Lower leg skin (tissue), 4 donors: Measurements from ENCODE around the gene USP46. TPM values are rescaled to one million over a fixed set of nuclear protein-coding genes. Genes with fewer than 3 reads are reported as not detected.

Experiments
- DNase-seq, 2 donors: peaks; one replicate each; pipeline ENCODE4 v3.0.0-alpha.2; 2019; ENCODE audit warnings: low spot score in 2 of 2
- H3K4me3 ChIP-seq: fragments of 200-600 bp; sonication (generic); 2 replicates; pipeline ENCODE4 v1.5.1; 2017; ENCODE audit warnings: mild to moderate bottlenecking, low read depth; ENCODE audit not compliant: poor library complexity, severe bottlenecking
- POLR2A ChIP-seq, 2 donors: fragments of 450-650 bp; IDR thresholded peaks; one replicate each; pipeline ENCODE4 v1.6.1; 2016 to 2017; ENCODE audit warnings: antibody characterized with exemption in 2 of 2, mild to moderate bottlenecking in 1 of 2, moderate library complexity in 1 of 2
- WGBS, 2 donors: methylation state at CpG; one replicate each; pipeline ENCODE4 v1.1.5; 2018; 5-methylcytosine and 5-hydroxymethylcytosine counted together
- intact Hi-C: fragments of 100-400 bp; cut with DNase I; formaldehyde crosslinking; loops from one replicate; pipeline ENCODE4 v1.15.0; 2023; ENCODE audit warnings: low total_unique reads
- total RNA-seq, 4 donors: library from RNA; depleted of rRNA; stranded (reverse); fragments of >200 nt; gene quantifications; one replicate each; pipeline ENCODE4 v1.1.0, GENCODE V29; 2016
- TF ChIP-seq, protein P1 (sequence below), 3 donors: fragments of 450-650 bp; IDR thresholded peaks; one replicate each; pipeline ENCODE4 v1.5.1; 2016; ENCODE audit warnings: antibody characterized with exemption in 3 of 3, mild to moderate bottlenecking in 3 of 3, moderate library complexity in 2 of 3

Gene USP46
- total RNA-seq, 4 donors from 2014 or later: 7.5 to 16.7 (median 12.5) TPM

DNA sequence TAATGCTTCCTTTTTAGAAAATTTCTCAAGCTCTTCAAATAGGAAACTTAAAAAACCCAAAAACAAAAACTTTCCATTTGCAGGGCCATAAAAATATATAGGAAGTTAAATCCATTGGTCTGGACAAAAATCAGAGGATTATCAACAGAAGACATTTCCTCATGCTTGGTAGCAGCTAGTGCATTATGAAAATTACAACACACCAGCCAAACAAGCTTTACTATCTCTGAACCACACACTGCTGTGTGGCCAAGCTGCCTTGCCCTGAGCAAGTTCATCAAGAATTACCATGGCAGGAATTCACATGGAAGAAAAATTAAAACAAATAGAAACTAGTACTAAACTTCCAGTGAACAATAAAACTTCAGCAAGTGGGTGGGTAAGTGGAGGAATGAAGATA, 3.6 kb downstream of the USP46 start:
- DNase-seq: no peak
- intact Hi-C loops: loop anchor here (10.0 kb wide), 1 partner anchor 59 kb away; no protein-coding TSS in a partner anchor
- TF ChIP-seq, protein P1, sequence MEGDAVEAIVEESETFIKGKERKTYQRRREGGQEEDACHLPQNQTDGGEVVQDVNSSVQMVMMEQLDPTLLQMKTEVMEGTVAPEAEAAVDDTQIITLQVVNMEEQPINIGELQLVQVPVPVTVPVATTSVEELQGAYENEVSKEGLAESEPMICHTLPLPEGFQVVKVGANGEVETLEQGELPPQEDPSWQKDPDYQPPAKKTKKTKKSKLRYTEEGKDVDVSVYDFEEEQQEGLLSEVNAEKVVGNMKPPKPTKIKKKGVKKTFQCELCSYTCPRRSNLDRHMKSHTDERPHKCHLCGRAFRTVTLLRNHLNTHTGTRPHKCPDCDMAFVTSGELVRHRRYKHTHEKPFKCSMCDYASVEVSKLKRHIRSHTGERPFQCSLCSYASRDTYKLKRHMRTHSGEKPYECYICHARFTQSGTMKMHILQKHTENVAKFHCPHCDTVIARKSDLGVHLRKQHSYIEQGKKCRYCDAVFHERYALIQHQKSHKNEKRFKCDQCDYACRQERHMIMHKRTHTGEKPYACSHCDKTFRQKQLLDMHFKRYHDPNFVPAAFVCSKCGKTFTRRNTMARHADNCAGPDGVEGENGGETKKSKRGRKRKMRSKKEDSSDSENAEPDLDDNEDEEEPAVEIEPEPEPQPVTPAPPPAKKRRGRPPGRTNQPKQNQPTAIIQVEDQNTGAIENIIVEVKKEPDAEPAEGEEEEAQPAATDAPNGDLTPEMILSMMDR (IDR thresholded peaks at IDR 0.05): no peak
- TF ChIP-seq POLR2A (IDR thresholded peaks at IDR 0.05): no peak
- no peak overlapping the region for H3K4me3 ChIP-seq

GRCh38 chr4:52651996-52652672, 7.0 kb downstream of the USP46 start:
- intact Hi-C loops: loop anchor here (10.0 kb wide), 1 partner anchor 63 kb away; no protein-coding TSS in a partner anchor
- no peak for DNase-seq
- WGBS, 2 donors: 55 to 70% methylated on average over 2 of the region's 2 CpGs
- no peak for TF ChIP-seq POLR2A (IDR thresholded peaks at IDR 0.05)
- TF ChIP-seq, protein P1 (IDR thresholded peaks at IDR 0.05): no peak
- H3K4me3 ChIP-seq: no peak overlapping the region

DNA sequence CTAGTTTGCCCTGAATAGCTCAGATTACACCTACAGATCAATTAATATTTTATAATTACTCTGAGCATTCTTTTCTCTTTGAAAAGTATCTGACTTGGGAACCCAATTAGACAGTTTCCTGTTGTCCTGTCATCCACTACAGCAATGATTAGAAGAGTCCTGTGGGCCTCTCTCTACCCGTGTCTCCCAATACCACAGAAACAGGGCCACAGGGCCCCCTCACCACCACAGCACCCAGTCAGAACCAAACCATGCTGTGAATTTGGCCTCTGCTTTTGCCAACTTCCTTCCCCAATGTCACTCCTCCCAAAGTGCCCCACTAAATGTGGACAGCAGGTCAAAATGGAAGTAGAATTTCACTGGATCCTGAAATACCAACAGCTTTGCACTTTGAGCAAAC, 10.3 kb downstream of the USP46 start:
- no peak for DNase-seq
- intact Hi-C loops: no loop called here
- TF ChIP-seq, protein P1 (IDR thresholded peaks at IDR 0.05): no peak
- no peak for TF ChIP-seq POLR2A (IDR thresholded peaks at IDR 0.05)
- no peak overlapping the region for H3K4me3 ChIP-seq
- 83 to 90% methylated on average over 1 of the region's 1 CpG for WGBS, 2 donors

DNA sequence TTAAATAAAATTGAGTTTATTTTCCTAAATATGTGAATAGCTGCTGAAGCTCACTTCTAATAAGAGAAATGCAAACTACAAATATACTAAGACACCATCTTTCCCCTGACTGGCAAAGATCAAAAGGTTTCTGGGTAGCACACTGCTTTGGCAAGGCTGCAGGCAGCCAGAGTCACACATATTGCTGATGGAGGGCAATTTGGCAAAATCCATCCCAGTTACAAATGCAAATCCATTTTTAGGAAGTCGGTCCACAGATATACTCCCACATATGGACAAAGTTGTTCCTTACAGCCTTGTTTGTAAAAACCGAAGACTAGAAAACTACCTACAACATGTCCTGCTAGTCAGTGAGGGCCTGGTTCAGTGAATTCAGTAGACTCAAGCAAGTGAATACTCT, 12.4 kb downstream of the USP46 start:
- no peak for DNase-seq
- 90 to 92% methylated on average over 2 of the region's 2 CpGs for WGBS, 2 donors
- H3K4me3 ChIP-seq: no peak overlapping the region
- TF ChIP-seq, protein P1 (IDR thresholded peaks at IDR 0.05): no peak
- no peak for TF ChIP-seq POLR2A (IDR thresholded peaks at IDR 0.05)
- intact Hi-C loops: no loop called here

- 91 to 97% methylated on average over 3 of the region's 3 CpGs for WGBS, 2 donors
- no peak overlapping the region for H3K4me3 ChIP-seq
- no peak for DNase-seq
- intact Hi-C loops: no loop called here
- TF ChIP-seq POLR2A (IDR thresholded peaks at IDR 0.05): no peak
- TF ChIP-seq, protein P1 (IDR thresholded peaks at IDR 0.05): no peak
Measured at GRCh38 chr4:52646096-52646495, 13.0 kb downstream of the USP46 start.

- TF ChIP-seq, protein P1 (IDR thresholded peaks at IDR 0.05): no peak
- no peak for TF ChIP-seq POLR2A (IDR thresholded peaks at IDR 0.05)
- DNase-seq: no peak
- intact Hi-C loops: no loop called here
- H3K4me3 ChIP-seq: no peak overlapping the region
Measured at GRCh38 chr4:52645300-52645699, 13.8 kb downstream of the USP46 start.
